ENCODE measurements around the gene SLC30A10.
"Not testable (repeated sequence)": the region's sequence is repeated elsewhere in the genome, so short reads cannot be mapped to it uniquely, and the experiment has no call there.

Gene SLC30A10

GRCh38 chr1:219888667-219889066 is 39.7 kb downstream of the SLC30A10 start:
- DNase-seq = not testable (repeated sequence)

GRCh38 chr1:219885680-219886079 is 42.7 kb downstream of the SLC30A10 start:
- DNase-seq = no peak

DNA sequence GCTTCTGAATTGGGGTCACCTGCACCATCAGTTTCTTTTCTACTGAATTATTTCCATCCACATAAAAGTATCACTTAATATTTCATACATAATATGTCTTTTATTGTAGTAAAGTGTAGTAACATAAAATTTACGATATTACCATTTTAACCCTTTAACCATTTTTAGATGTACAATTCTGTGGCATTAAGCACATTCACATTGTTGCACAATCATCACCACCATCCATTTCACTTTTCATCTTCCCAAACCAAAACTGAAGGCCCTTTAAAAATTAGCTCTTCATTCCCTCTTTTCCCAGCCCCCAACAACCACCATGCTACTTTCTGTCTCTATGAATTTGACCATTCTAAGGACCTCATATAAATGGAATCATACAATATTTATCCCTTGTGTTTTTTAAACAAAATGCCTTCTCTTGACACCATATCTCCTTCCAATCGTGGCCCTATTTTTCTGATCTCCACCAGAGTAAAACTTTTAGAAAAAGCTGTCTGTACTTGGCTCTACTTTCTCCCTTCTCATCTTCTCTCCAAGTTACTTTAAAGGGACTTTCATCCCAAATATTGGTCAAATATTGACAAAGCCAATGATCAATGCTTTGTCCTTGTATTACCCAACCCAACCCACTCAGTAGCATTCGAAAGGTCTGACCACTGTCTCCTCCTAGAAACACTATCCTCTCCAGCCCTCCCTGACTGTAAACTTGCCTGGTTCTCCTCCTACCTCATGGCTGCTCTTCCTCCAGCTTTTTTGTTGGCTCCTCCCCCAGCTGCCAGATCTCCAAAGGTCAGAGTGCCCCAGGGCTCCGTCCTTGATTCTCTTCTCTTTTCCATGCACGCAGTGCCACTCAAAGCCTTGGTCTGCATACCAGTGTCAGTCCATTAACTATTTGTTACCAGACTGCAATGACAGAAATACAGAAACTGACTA is 44.7 kb downstream of the SLC30A10 start:
- no peak for DNase-seq

DNA sequence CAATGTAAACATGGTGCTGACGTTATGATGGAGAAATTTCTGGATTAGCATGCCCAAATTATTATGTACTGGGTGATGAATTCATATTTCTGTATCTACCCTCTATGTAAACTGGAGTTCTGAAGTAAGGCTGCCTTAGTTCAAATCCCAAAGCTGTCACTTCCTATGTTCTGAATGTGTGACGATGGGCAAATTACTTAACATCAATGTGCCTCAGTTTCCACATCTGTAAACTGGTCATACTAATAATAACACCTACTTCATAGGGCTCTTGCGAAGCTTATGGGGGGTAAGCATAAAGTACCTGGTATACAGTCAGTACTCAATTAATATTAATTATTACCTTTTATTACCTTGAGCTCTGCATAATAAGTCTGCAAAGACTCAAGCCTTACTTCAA is 45.6 kb downstream of the SLC30A10 start:
- DNase-seq = no peak

- no peak for DNase-seq
Measured at GRCh38 chr1:219882096-219882495, 46.3 kb downstream of the SLC30A10 start.

DNA sequence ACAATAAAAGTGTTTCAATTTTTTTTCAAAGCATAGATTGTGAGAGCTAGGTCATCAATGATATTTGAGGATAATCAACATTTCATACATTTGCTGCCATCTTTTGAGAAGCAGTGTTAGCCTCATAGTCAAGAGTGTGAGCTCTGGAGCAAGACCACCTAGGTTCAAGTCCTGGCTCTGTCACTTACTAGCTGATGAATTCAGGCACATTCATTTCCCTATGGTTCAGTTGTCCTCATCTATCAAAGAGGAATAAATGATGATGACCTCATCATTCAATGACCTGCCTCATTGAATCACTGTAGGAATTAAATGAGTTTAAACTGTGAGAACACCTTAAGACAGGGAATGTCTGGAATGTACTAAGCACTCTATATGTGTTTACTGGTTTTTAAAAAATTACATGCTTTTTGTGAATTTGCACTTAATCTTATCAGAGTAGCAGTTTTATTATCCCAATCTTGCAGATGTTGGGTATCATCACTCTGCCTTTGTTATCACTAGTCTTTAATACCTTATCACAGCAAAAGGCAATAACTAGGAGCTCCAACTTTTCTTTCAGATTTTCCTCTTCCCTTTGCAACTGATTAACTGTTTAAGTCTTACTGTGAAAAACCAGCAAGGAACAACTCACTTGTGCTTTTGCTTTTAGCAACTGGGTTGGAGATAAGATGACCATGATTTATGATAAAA is 47.4 kb downstream of the SLC30A10 start:
- no peak for DNase-seq

- DNase-seq = peak; percentile 47
Measured at GRCh38 chr1:219876798-219877209, 51.6 kb downstream of the SLC30A10 start.

DNA sequence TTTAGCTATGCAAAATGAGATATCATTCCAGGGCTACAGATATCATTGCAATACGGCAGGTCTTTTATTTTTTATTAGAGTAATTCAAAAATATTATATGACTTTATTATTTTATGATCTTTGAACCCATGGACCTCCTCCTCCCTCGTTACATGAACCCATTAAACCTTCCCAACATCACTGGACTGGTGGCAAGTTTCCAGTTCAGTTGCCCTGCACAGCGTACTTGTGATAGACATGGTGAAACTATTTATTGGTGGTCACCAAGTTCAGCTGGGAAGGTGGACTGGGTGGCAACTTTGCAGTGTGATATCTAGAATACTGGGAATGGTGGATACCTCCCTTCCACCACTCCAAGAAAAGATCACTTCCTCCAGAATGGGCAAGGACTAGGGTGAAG is 52.5 kb downstream of the SLC30A10 start:
- no peak for DNase-seq

GRCh38 chr1:219872538-219872937 is 55.8 kb downstream of the SLC30A10 start:
- not testable (repeated sequence) for DNase-seq

- DNase-seq = no peak
Measured at GRCh38 chr1:219871427-219872057, 56.8 kb downstream of the SLC30A10 start.

DNA sequence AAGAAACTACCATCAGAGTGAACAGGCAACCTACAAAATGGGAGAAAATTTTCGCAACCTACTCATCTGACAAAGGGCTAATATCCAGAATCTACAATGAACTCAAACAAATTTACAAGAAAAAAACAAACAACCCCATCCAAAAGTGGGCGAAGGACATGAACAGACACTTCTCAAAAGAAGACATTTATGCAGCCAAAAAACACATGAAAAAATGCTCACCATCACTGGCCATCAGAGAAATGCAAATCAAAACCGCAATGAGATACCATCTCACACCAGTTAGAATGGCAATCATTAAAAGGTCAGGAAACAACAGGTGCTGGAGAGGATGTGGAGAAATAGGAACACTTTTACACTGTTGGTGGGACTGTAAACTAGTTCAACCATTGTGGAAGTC is 59.7 kb downstream of the SLC30A10 start:
- not testable (repeated sequence) for DNase-seq

All from hematopoietic multipotent progenitor cell treated with erythropoietin and hydrocortisone succinate and interleukin-3 and kit ligand, for 4 days (in vitro differentiated cells).